Kidney (tissue), 14 donors: ENCODE results near the gene PLSCR5. TPM values are rescaled to one million over a fixed set of nuclear protein-coding genes. Genes with fewer than 3 reads are reported as not detected.

Experiments used
- DNase-seq, 5 donors: peaks; one replicate each; pipeline ENCODE4 v3.0.0-alpha.2; 2013 to 2020
- FAIRE-seq: peaks from 2 replicates; lab custom pipeline; 2012; peaks lifted over from hg19 to GRCh38; lab: Jason Lieb, UNC
- H3K27ac ChIP-seq, 2 donors: one replicate each; pipeline ENCODE4 v1.7.0; 2013; ENCODE audit warnings: low read depth in 2 of 2, low read length in 2 of 2, inconsistent platforms in 1 of 2
- H3K27me3 ChIP-seq: one replicate; pipeline ENCODE4 v1.7.1; 2013; ENCODE audit warnings: low read length, inconsistent platforms; ENCODE audit not compliant: control insufficient read depth, insufficient read depth
- H3K36me3 ChIP-seq, 3 donors: one replicate each; pipeline versions ENCODE4 v1.7.0 to v1.7.1; 2013; ENCODE audit warnings: low read length in 3 of 3, control low read depth in 1 of 3, inconsistent platforms in 1 of 3; ENCODE audit not compliant: insufficient read depth in 3 of 3, control insufficient read depth in 2 of 3
- H3K4me1 ChIP-seq, 3 donors: one replicate each; pipeline versions ENCODE4 v1.7.0 to v1.7.1; 2013; ENCODE audit warnings: low read length in 3 of 3, inconsistent platforms in 1 of 3, low read depth in 1 of 3; ENCODE audit not compliant: control insufficient read depth in 2 of 3, insufficient read depth in 2 of 3
- H3K4me3 ChIP-seq, 3 donors: one replicate each; pipeline versions ENCODE4 v1.7.0 to v1.8.1; 2013; ENCODE audit warnings: low read length in 3 of 3, control low read depth in 1 of 3, inconsistent platforms in 1 of 3
- H3K9ac ChIP-seq, 3 donors: one replicate each; pipeline versions ENCODE4 v1.7.0 to v1.7.1; 2013; ENCODE audit warnings: low read length in 3 of 3, control low read depth in 1 of 3, inconsistent platforms in 1 of 3
- H3K9me3 ChIP-seq, 3 donors: one replicate each; pipeline versions ENCODE4 v1.7.0 to v1.7.1; 2013; ENCODE audit warnings: low read length in 3 of 3, control low read depth in 1 of 3, inconsistent platforms in 1 of 3; ENCODE audit not compliant: control insufficient read depth in 2 of 3, insufficient read depth in 1 of 3
- CTCF ChIP-seq: IDR thresholded peaks from 3 replicates; pipeline ENCODE4 v1.5.1; 2012; ENCODE audit warnings: mild to moderate bottlenecking, moderate library complexity, borderline replicate concordance; ENCODE audit not compliant: insufficient read depth; ENCODE audit errors: extremely low read depth
- intact Hi-C: fragments of 100-400 bp; cut with DNase I; formaldehyde crosslinking; loops from one replicate; pipeline ENCODE4 v1.11.1; 2022
- polyA plus RNA-seq: library from polyadenylated mRNA; stranded (reverse); fragments of 350-450 nt; fragmentation: Illumina TruSeq; extraction: RNeasy Lipid Tissue Mini Kit (QIAGEN cat#74804); gene quantifications from one replicate; pipeline ENCODE4 v1.2.3, GENCODE V29; 2014; ENCODE audit warnings: low read depth, low replicate concordance; ENCODE audit not compliant: insufficient read depth
- total RNA-seq: library from RNA; stranded (reverse); fragmentation: NEBNext Ultra II Directional; extraction: Animal tissue kit (Norgen Biotek cat#: 25700); gene quantifications from one replicate; pipeline ENCODE4 v1.2.1, GENCODE V29; 2021
- donor health status: control.
- donor health status: control.
- donor health status: control.
- donor health status: control.
- donor health status: control.
- donor health status: DM: yes; HTN: yes; CAD: no.
- donor health status: Normal renal cell carcinoma (clear cell type).

PLSCR5 gene
- total and polyA plus RNA-seq, 2 donors from 2014 or later: not detected

- Histone ChIP-seq H3K27ac (peak overlapping the region; percentile 98 to 99), H3K9ac (peak overlapping the region; percentile 67 to 80 (median 79)), H3K4me3 (peak overlapping the region; percentile 65 to 85 (median 84)), H3K27me3 (no peaks in the 10 kb centered on the region), H3K9me3 (no peaks in the 10 kb centered on the region), H3K36me3 (no peaks in the 10 kb centered on the region), H3K4me1 (peaks cover 0 to 8% (median 8%) of the 10 kb centered on the region in 3 donors)
- DNase-seq (peak in 3 of 5 donors; percentile 23 to 70 (median 58)), FAIRE-seq (no peak)
- intact Hi-C loops: no loop called here
- no peak for TF ChIP-seq CTCF
Observed at GRCh38 chr3:146543461-146544001, 61.6 kb downstream of the PLSCR5 start.

- DNase-seq: no peak
Observed at GRCh38 chr3:146542978-146543377, 62.2 kb downstream of the PLSCR5 start.

GRCh38 chr3:146542179-146542578 is 63.0 kb downstream of the PLSCR5 start:
- peak overlapping the region in 2 of 3 donors; percentile 35 to 84 for H3K4me3 ChIP-seq
- peak overlapping the region; percentile 1 to 71 for H3K27ac ChIP-seq
- TF ChIP-seq CTCF: no peak
- no peaks in the 10 kb centered on the region for H3K9me3 ChIP-seq
- no peaks in the 10 kb centered on the region for H3K36me3 ChIP-seq
- FAIRE-seq (no peak), DNase-seq (no peak)
- H3K4me1 ChIP-seq: peaks cover 0 to 10% (median 8%) of the 10 kb centered on the region in 3 donors
- H3K27me3 ChIP-seq: no peaks in the 10 kb centered on the region
- no peak overlapping the region for H3K9ac ChIP-seq
- intact Hi-C loops: no loop called here

More at GRCh38 chr3:146542978-146543377, 62.2 kb downstream of the PLSCR5 start:
- Histone ChIP-seq H3K27ac (peak overlapping the region; percentile 98 to 99), H3K9ac (peak overlapping the region; percentile 38 to 79 (median 67)), H3K36me3 (no peaks in the 10 kb centered on the region), H3K4me3 (peak overlapping the region; percentile 65 to 85 (median 84)), H3K9me3 (no peaks in the 10 kb centered on the region), H3K4me1 (peaks cover 0 to 8% (median 8%) of the 10 kb centered on the region in 3 donors), H3K27me3 (no peaks in the 10 kb centered on the region)
- intact Hi-C loops: no loop called here
- TF ChIP-seq CTCF: no peak
- no peak for FAIRE-seq
